Measurements from ENCODE around the gene KRTAP1-1.
"Not testable (repeated sequence)": the region's sequence is repeated elsewhere in the genome, so short reads cannot be mapped to it uniquely, and the experiment has no call there.

The KRTAP1-1 gene

GRCh38 chr17:41063449-41063848 is 22.2 kb upstream of the KRTAP1-1 start:
- H3K36me3 ChIP-seq = no peaks in the 10 kb centered on the region
- TF ChIP-seq, protein P1, sequence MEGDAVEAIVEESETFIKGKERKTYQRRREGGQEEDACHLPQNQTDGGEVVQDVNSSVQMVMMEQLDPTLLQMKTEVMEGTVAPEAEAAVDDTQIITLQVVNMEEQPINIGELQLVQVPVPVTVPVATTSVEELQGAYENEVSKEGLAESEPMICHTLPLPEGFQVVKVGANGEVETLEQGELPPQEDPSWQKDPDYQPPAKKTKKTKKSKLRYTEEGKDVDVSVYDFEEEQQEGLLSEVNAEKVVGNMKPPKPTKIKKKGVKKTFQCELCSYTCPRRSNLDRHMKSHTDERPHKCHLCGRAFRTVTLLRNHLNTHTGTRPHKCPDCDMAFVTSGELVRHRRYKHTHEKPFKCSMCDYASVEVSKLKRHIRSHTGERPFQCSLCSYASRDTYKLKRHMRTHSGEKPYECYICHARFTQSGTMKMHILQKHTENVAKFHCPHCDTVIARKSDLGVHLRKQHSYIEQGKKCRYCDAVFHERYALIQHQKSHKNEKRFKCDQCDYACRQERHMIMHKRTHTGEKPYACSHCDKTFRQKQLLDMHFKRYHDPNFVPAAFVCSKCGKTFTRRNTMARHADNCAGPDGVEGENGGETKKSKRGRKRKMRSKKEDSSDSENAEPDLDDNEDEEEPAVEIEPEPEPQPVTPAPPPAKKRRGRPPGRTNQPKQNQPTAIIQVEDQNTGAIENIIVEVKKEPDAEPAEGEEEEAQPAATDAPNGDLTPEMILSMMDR (IDR thresholded peaks at IDR 0.05; ENCODE audit: low read depth, low read length) = no peak
- H3K9me3 ChIP-seq (ENCODE audit: severe bottlenecking) = no peaks in the 10 kb centered on the region
- H3K27me3 ChIP-seq (ENCODE audit: insufficient read depth, low read depth, severe bottlenecking) = no peaks in the 10 kb centered on the region
- no peak for DNase-seq
- no peak overlapping the region for H3K4me3 ChIP-seq (ENCODE audit: low read depth, low read length)
- H3K27ac ChIP-seq = no peak overlapping the region

GRCh38 chr17:41061964-41062363 is 20.7 kb upstream of the KRTAP1-1 start:
- TF ChIP-seq, protein P1 (IDR thresholded peaks at IDR 0.05; ENCODE audit: low read depth, low read length) = no peak
- no peak for DNase-seq
- no peak overlapping the region for H3K27ac ChIP-seq

DNA sequence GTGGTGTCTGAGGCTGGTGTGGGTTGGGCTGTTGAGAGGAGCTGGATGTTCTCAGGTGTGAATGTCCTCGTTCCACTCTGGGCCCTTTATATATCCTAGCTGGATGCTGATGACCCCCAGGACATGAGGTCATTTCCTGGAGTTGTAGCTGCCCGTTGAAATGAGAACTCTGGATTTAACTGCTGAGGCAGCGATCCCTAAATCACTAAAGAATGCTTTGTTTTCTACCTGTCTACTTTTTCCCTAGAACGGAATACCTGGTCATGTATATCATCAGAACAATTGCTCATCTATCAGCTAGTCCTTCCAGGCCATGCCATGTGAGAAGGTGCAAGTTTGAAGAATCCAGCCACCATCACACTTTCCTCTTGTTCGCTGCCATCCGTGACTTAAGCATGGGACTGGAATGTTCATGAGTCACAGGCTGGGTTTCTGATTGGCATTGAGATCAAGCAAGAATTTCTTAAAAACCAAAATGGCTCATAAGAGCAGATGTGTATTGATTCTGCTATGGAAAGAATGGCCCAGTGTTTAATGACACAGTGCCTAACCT is 18.9 kb upstream of the KRTAP1-1 start, which contains the start of gene KRTAP2-3:
Gene KRTAP2-3 (minus strand): TSS at position 63 of the 553 bp plus-strand sequence. CDS start 64 bp downstream, outside the sequence.
- no peak for DNase-seq
- no peaks in the 10 kb centered on the region for H3K36me3 ChIP-seq
- no peak within 1 kb of the TSS for H3K27ac ChIP-seq
- H3K4me3 ChIP-seq (ENCODE audit: low read depth, low read length) = no peak within 1 kb of the TSS
- peaks cover 5% of the 10 kb centered on the region for H3K9me3 ChIP-seq (ENCODE audit: severe bottlenecking)
- H3K27me3 ChIP-seq (ENCODE audit: insufficient read depth, low read depth, severe bottlenecking) = no peaks in the 10 kb centered on the region
- TF ChIP-seq, protein P1 (IDR thresholded peaks at IDR 0.05; ENCODE audit: low read depth, low read length) = no peak

More at GRCh38 chr17:41061964-41062363, 20.7 kb upstream of the KRTAP1-1 start:
- Histone ChIP-seq H3K36me3 (no peaks in the 10 kb centered on the region), H3K27me3 (ENCODE audit: insufficient read depth, low read depth, severe bottlenecking) (no peaks in the 10 kb centered on the region), H3K4me3 (ENCODE audit: low read depth, low read length) (no peak overlapping the region), H3K9me3 (ENCODE audit: severe bottlenecking) (peaks cover 5% of the 10 kb centered on the region)

- H3K27me3 ChIP-seq (ENCODE audit: insufficient read depth, low read depth, severe bottlenecking); DNase-seq; H3K4me3 ChIP-seq (ENCODE audit: low read depth, low read length); H3K36me3 ChIP-seq; H3K9me3 ChIP-seq (ENCODE audit: severe bottlenecking); H3K27ac ChIP-seq: not testable (repeated sequence)
Measured at GRCh38 chr17:41059276-41060051, 18.2 kb upstream of the KRTAP1-1 start.

DNA sequence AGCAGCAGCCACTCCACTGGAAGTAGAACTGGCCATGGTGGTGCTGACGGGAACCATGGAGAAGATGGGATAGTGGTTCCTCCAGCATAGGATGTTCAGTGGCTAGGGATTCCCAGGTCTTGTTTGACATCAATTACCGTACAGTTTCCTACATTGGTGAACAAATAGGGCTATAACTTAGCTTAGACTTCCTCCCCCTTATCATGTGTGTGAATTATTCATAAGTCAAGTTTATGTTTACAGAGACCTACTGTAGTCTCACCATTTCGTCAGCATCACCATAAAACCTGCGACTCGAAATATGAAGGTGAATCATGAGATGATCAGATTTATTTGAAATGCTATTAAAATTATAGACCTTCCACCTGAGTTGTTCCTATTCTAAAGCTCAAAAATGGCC is 17.5 kb upstream of the KRTAP1-1 start:
- Histone ChIP-seq H3K27me3 (ENCODE audit: insufficient read depth, low read depth, severe bottlenecking) (no peaks in the 10 kb centered on the region), H3K9me3 (ENCODE audit: severe bottlenecking) (peaks cover 5% of the 10 kb centered on the region), H3K36me3 (no peaks in the 10 kb centered on the region), H3K4me3 (ENCODE audit: low read depth, low read length) (no peak overlapping the region), H3K27ac (no peak overlapping the region)
- TF ChIP-seq, protein P1 (IDR thresholded peaks at IDR 0.05; ENCODE audit: low read depth, low read length) = no peak
- no peak for DNase-seq

DNA sequence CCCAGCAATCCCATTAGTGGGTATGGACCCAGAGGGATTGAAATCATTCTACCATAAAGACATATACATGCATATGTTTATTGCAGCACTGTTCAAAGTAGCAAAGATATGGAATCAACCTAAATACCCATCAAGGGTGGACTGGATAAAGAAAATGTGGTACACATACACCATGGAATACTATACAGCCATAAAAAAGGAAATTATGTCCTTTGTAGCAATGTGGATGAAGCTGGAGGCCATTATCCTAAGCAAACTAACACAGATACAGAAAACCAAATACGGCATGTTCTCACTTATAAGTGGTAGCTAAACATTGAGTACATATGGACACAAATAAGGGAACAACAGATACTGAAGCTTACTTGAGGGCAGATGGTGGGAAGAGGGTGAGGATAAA is 16.3 kb upstream of the KRTAP1-1 start:
- Histone ChIP-seq H3K27me3 (ENCODE audit: insufficient read depth, low read depth, severe bottlenecking) (no peaks in the 10 kb centered on the region), H3K36me3 (no peaks in the 10 kb centered on the region), H3K27ac (no peak overlapping the region), H3K9me3 (ENCODE audit: severe bottlenecking) (peaks cover 5% of the 10 kb centered on the region), H3K4me3 (ENCODE audit: low read depth, low read length) (no peak overlapping the region)
- TF ChIP-seq, protein P1 (IDR thresholded peaks at IDR 0.05; ENCODE audit: low read depth, low read length) = no peak
- DNase-seq = no peak

- H3K36me3 ChIP-seq; H3K9me3 ChIP-seq (ENCODE audit: severe bottlenecking); H3K27me3 ChIP-seq (ENCODE audit: insufficient read depth, low read depth, severe bottlenecking); DNase-seq; H3K4me3 ChIP-seq (ENCODE audit: low read depth, low read length); H3K27ac ChIP-seq: not testable (repeated sequence)
Measured at GRCh38 chr17:41055130-41055529, 13.9 kb upstream of the KRTAP1-1 start, which contains the start of gene KRTAP2-2. KRTAP2-2 (minus strand) TSS chr17:41055230; CDS start chr17:41055211, 19 bp downstream.

GRCh38 chr17:41054556-41054955 is 13.3 kb upstream of the KRTAP1-1 start:
- not testable (repeated sequence) for DNase-seq; H3K27me3 ChIP-seq (ENCODE audit: insufficient read depth, low read depth, severe bottlenecking); H3K4me3 ChIP-seq (ENCODE audit: low read depth, low read length); H3K36me3 ChIP-seq; H3K9me3 ChIP-seq (ENCODE audit: severe bottlenecking); H3K27ac ChIP-seq
